Pancreas (tissue), 10 donors: ENCODE data around the gene NHLRC4. TPM values are rescaled to one million over a fixed set of nuclear protein-coding genes. Genes with fewer than 3 reads are reported as not detected.
A peak's percentile ranks its signal among the peaks of the same experiment; 100 is the strongest.

Source experiments
- ATAC-seq, 4 donors: fragments of 200-7000 bp; cut with Tn5 transposase; one replicate each; pipeline versions ENCODE4 v1.8.0 to v1.9.1; 2020; ENCODE audit warnings: mild to moderate bottlenecking in 4 of 4, moderate library complexity in 4 of 4
- DNase-seq, 6 donors: peaks; one replicate each; pipeline ENCODE4 v3.0.0-alpha.2; 2020
- FAIRE-seq: peaks from 2 replicates; lab custom pipeline; 2012; peaks lifted over from hg19 to GRCh38; lab: Jason Lieb, UNC
- H3K27ac ChIP-seq, 4 donors: fragments of 200-600 bp; sonication (generic); 1 replicate in 3 of 4; 2 replicates in 1 of 4; pipeline versions ENCODE4 v1.5.0 to v1.8.0; 2020
- H3K27me3 ChIP-seq, 4 donors: fragments of 200-600 bp; one replicate each; pipeline ENCODE4 v1.8.0; 2021
- H3K36me3 ChIP-seq, 3 donors: fragments of 200-600 bp; sonication (generic) in 1 of 3; one replicate each; pipeline versions ENCODE4 v1.5.0 to v1.8.0; 2020 to 2021
- H3K4me1 ChIP-seq, 3 donors: fragments of 200-600 bp; one replicate each; pipeline ENCODE4 v1.8.0; 2021
- H3K4me3 ChIP-seq, 4 donors: fragments of 200-600 bp; sonication (generic) in 2 of 4; one replicate each; pipeline versions ENCODE4 v1.5.0 to v1.8.0; 2020 to 2021
- H3K9me3 ChIP-seq, 4 donors: fragments of 200-600 bp; one replicate each; pipeline ENCODE4 v1.8.0; 2021
- CTCF ChIP-seq, 4 donors: fragments of 200-600 bp; sonication (generic) in 3 of 4; IDR thresholded peaks; one replicate each; pipeline versions ENCODE4 v1.5.0 to v1.8.0; 2021; ENCODE audit warnings: antibody characterized with exemption in 4 of 4
- WGBS, 2 donors: extraction: QIAGEN DNeasy Blood & Tissue Kit; methylation state at CpG; one replicate each; pipeline ENCODE4 v1.1.7; 2013; 5-methylcytosine and 5-hydroxymethylcytosine counted together
- intact Hi-C, 3 donors: fragments of 100-400 bp; cut with DNase I; formaldehyde crosslinking; loops; one replicate each; pipeline versions ENCODE4 v1.11.1 to v1.14.2; 2022
- polyA plus RNA-seq, 2 donors: library from polyadenylated mRNA; stranded (reverse); fragments of 200-250 nt; gene quantifications; one replicate each; pipeline ENCODE4 v1.2.3, GENCODE V29; 2013
- total RNA-seq, 6 donors: library from RNA; stranded (reverse); fragmentation: NEBNext Ultra II Directional in 4 of 6; extraction: Animal tissue kit (Norgen Biotek cat#: 25700) in 4 of 6; gene quantifications; one replicate each; pipeline versions ENCODE4 v1.2.1 to v1.2.4, GENCODE V29; 2021 to 2023
- donor health status: healthy with polysubstance abuse.
- donor health status: DM: no; HTN: no; CAD: no; lungs with moderate emphysema.
- donor health status: DM: no; HTN: no; CAD: no.
- donor health status: control.
- donor health status: control.
- donor health status: Bipolar disorder and iron deficiency.
- donor health status: DM: yes; HTN: yes; CAD: no.
- donor health status: DM: no; HTN: no; CAD: no.
- donor health status: DM: no; HTN: no; CAD: no.
- donor health status: DM: yes; HTN: yes; CAD: no.

NHLRC4 gene
- total and polyA plus RNA-seq, 8 donors: 0.05 to 0.28 (median 0.14) TPM; not detected in 2

- Histone ChIP-seq H3K36me3 (no peaks in the 10 kb centered on the region), H3K27ac (no peak overlapping the region), H3K4me3 (no peak overlapping the region), H3K9me3 (no peaks in the 10 kb centered on the region), H3K4me1 (peaks cover 0 to 5% (median 3%) of the 10 kb centered on the region in 3 donors), H3K27me3 (no peaks in the 10 kb centered on the region)
- FAIRE-seq: no peak
- no peak for DNase-seq
- no peak for ATAC-seq
- WGBS, 2 donors: 77 to 84% methylated on average over 10 of the region's 10 CpGs
- TF ChIP-seq CTCF (IDR thresholded peaks at IDR 0.05): no peak
- intact Hi-C loops: no loop called here
Observed at GRCh38 chr16:608019-608418, 41.2 kb downstream of the NHLRC4 start.

GRCh38 chr16:609316-609715, 42.5 kb downstream of the NHLRC4 start:
- Histone ChIP-seq H3K4me1 (peaks cover 0 to 5% (median 3%) of the 10 kb centered on the region in 3 donors), H3K27me3 (no peaks in the 10 kb centered on the region)

GRCh38 chr16:609984-610383, 43.2 kb downstream of the NHLRC4 start:
- Histone ChIP-seq H3K4me1 (peaks cover 0 to 5% (median 3%) of the 10 kb centered on the region in 3 donors), H3K9me3 (no peaks in the 10 kb centered on the region), H3K27ac (no peak overlapping the region), H3K36me3 (no peaks in the 10 kb centered on the region), H3K27me3 (no peaks in the 10 kb centered on the region), H3K4me3 (no peak overlapping the region)
- DNase-seq (peak in 1 of 6 donors; percentile 76), FAIRE-seq (no peak), ATAC-seq (peak in 2 of 4 donors; percentile 5 to 14)
- TF ChIP-seq CTCF (IDR thresholded peaks at IDR 0.05): no peak
- intact Hi-C loops: no loop called here
- WGBS, 2 donors: 86 to 90% methylated on average over 14 of the region's 14 CpGs

More at GRCh38 chr16:609316-609715, 42.5 kb downstream of the NHLRC4 start:
- DNase-seq: no peak
- H3K27ac ChIP-seq: no peak overlapping the region
- H3K36me3 ChIP-seq: no peaks in the 10 kb centered on the region
- intact Hi-C loops: no loop called here
- 86 to 93% methylated on average over 13 of the region's 13 CpGs for WGBS, 2 donors
- H3K9me3 ChIP-seq: no peaks in the 10 kb centered on the region
- H3K4me3 ChIP-seq: no peak overlapping the region
- no peak for FAIRE-seq
- no peak for ATAC-seq
- no peak for TF ChIP-seq CTCF (IDR thresholded peaks at IDR 0.05)

DNA sequence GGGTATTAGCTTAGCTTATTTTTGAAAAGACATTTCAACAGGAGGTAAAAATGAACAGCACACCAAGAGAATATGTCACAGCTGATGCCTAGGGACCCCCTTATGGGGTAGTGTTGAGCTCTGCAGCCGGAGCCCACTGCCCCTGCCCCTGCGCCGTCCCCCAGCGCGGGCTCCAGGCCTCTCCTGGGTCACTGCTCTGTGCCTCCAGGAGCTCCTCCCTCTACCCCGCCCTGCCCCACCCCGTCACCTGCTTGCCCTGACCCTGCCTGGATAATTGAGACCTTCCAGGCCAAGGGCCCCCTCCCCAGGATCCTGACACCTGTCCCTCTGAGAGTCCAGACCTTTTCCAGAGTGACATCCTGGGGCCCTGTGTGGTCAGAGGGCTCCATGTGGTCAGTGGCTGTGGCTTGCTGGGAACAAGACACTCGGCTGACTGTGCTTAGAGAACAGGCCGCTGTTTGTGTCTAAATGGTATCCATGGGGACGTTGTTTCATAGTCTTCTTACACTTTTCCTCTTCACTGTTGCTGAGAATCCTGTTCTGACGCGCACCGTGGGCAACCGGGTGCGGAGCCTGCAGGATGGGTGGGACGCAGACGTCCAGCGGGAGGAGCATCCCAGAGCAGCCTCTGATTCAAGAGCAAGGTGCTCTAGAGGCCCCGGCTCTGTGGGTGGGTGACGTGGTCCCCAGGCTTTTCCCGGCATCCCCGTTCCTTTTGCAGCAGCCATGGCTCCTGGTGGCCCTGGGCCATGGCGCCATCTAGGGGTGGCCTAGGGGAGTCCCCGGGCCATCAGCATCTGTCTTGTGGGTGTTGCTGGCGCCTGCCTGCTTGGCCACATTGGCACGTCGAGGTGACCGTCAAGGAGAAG, 43.9 kb downstream of the NHLRC4 start:
- peak in 5 of 6 donors; percentile 63 to 89 (median 79) for DNase-seq

More for the DNA sequence above, 43.9 kb downstream of the NHLRC4 start:
- WGBS, 2 donors: 50 to 58% methylated on average over 28 of the region's 28 CpGs
- peak; percentile 69 to 76 (median 74) for TF ChIP-seq CTCF (IDR thresholded peaks at IDR 0.05)
- Histone ChIP-seq H3K4me3 (no peak overlapping the region), H3K9me3 (no peaks in the 10 kb centered on the region), H3K27ac (no peak overlapping the region), H3K4me1 (peaks cover 0 to 5% (median 3%) of the 10 kb centered on the region in 3 donors), H3K27me3 (no peaks in the 10 kb centered on the region), H3K36me3 (no peaks in the 10 kb centered on the region)
- ATAC-seq (peak; percentile 74 to 95 (median 94)), FAIRE-seq (no peak)
- intact Hi-C loops: no loop called here
